HG03135 (cell line): ENCODE measurements around the gene EP300.
"Not testable (repeated sequence)": the region's sequence is repeated elsewhere in the genome, so short reads cannot be mapped to it uniquely, and the experiment has no call there.

Experiments used
- ATAC-seq: cut with Tn5 transposase; IDR thresholded peaks from one replicate; pipeline ENCODE4 v1.9.1; 2021; ENCODE audit warnings: mild to moderate bottlenecking, moderate library complexity; ENCODE audit not compliant: unreplicated experiment

EP300 gene

DNA sequence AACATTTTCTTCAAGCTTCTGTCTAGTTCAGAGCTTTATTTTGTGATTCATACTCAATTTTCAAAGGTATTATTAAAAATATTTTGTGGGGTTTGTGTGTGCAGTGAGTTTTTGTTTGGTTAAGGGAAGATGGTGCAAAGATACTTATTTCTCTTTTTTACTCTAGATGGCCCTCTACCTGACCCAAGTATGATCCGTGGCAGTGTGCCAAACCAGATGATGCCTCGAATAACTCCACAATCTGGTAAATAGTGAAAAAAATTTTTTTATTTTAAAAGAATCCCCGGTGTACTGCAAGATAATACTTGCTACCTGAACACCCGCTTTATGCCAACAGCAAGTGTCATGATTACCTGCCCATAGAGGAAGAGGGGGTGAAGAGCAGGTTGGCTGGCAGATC, 54.2 kb downstream of the EP300 start:
- no peak for ATAC-seq

DNA sequence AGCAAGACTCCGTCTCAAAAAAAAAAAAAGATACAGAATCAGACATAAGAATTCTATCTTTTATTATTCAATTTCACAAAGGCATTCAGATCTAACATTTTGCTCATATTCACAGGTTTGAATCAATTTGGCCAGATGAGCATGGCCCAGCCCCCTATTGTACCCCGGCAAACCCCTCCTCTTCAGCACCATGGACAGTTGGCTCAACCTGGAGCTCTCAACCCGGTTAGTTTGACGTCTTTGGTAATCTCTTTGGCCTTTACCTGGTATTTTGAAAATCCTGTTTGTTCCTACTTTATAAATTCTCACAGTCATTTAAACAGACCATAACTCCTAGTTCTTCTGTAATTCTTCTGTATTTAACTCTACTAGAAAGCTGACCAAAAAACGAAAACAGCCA, 55.3 kb downstream of the EP300 start:
- ATAC-seq: no peak

DNA sequence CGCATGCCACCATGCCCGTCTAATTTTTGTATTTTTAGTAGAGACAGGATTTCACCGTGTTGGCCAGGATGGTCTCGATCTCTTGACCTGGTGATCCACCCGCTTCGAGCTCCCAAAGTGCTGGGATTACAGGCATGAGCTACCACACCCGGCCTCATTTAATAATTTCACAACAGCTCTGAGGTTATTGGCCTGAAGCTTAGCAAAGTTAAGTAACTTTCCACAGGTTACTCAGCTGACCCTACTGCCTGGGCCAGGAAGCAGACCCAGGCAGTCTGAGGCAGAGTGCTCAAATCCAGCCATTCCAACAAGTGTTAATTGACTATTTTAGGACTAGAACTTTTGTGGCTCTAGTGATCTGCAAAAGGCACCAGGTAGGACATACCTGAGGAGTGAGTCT, 60.5 kb downstream of the EP300 start:
- ATAC-seq: no peak

DNA sequence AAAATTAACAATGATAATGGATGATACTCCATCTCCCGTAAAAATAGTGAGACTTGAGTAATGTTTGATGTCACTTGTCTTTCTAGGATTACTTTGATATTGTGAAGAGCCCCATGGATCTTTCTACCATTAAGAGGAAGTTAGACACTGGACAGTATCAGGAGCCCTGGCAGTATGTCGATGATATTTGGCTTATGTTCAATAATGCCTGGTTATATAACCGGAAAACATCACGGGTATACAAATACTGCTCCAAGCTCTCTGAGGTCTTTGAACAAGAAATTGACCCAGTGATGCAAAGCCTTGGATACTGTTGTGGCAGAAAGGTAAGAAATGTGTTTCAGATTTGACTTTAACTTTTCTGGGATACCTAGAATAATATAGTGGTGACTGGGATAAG, 64.7 kb downstream of the EP300 start:
- no peak for ATAC-seq

DNA sequence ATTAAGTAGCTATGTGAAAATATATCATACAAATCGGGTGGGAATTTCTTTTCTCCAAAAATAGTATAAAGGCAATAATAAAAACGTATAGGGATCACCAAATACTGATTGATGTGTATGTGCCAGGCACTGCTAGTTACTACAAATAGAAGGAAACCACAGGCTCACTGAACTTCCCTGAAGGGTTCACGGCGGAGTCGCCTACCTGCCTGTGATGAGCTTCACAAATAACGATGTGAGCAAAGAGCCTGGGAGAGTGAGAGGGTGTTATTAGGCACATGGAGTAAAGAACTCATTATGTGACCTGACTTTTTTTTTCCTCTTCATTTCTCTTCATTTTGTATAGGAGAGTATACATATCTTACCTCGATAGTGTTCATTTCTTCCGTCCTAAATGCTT, 76.8 kb downstream of the EP300 start:
- no peak for ATAC-seq

DNA sequence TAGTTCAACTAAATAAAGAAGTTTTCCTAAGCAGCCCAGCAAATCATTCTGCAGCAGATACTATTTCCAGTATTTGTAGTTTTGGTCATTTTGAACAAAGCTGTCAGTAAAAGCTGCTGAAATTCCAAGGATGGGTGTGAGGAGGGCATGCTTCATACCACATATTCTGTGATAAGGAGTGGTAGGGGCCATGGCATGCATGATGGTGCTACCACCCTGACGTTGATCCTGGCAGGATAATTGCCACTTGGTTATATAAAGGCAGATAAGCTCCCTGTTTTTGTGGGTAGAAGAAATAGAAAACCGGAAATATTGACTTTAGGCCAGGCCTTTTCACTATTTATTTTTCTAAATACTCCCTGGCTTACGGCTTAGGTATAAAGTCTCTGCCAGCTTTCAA, 79.6 kb downstream of the EP300 start:
- no peak for ATAC-seq

DNA sequence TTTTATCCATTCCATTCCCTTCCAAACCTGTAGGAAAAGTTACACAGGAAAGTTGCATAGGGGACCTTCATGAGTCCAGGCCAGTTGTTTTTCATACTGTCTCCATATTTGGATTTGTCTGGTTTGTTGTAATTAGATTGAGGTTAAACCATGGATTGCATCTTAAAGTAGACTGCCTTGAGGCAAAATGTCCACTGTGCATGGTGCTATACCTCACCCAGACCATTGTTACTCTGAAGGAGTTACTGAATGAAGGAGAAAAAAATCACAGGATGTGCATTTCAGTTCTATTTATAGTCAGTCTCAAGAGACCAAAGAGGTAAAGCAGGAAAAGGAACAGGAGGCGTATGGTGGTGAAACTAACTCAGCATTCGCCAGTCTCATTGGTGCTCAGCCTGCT, 83.2 kb downstream of the EP300 start:
- no peak for ATAC-seq

DNA sequence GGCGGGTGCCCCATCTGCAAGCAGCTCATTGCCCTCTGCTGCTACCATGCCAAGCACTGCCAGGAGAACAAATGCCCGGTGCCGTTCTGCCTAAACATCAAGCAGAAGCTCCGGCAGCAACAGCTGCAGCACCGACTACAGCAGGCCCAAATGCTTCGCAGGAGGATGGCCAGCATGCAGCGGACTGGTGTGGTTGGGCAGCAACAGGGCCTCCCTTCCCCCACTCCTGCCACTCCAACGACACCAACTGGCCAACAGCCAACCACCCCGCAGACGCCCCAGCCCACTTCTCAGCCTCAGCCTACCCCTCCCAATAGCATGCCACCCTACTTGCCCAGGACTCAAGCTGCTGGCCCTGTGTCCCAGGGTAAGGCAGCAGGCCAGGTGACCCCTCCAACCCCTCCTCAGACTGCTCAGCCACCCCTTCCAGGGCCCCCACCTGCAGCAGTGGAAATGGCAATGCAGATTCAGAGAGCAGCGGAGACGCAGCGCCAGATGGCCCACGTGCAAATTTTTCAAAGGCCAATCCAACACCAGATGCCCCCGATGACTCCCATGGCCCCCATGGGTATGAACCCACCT, 84.7 kb downstream of the EP300 start:
- ATAC-seq: no peak

DNA sequence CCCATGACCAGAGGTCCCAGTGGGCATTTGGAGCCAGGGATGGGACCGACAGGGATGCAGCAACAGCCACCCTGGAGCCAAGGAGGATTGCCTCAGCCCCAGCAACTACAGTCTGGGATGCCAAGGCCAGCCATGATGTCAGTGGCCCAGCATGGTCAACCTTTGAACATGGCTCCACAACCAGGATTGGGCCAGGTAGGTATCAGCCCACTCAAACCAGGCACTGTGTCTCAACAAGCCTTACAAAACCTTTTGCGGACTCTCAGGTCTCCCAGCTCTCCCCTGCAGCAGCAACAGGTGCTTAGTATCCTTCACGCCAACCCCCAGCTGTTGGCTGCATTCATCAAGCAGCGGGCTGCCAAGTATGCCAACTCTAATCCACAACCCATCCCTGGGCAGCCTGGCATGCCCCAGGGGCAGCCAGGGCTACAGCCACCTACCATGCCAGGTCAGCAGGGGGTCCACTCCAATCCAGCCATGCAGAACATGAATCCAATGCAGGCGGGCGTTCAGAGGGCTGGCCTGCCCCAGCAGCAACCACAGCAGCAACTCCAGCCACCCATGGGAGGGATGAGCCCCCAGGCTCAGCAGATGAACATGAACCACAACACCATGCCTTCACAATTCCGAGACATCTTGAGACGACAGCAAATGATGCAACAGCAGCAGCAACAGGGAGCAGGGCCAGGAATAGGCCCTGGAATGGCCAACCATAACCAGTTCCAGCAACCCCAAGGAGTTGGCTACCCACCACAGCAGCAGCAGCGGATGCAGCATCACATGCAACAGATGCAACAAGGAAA, 85.4 kb downstream of the EP300 start:
- no peak for ATAC-seq

DNA sequence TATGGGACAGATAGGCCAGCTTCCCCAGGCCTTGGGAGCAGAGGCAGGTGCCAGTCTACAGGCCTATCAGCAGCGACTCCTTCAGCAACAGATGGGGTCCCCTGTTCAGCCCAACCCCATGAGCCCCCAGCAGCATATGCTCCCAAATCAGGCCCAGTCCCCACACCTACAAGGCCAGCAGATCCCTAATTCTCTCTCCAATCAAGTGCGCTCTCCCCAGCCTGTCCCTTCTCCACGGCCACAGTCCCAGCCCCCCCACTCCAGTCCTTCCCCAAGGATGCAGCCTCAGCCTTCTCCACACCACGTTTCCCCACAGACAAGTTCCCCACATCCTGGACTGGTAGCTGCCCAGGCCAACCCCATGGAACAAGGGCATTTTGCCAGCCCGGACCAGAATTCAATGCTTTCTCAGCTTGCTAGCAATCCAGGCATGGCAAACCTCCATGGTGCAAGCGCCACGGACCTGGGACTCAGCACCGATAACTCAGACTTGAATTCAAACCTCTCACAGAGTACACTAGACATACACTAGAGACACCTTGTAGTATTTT, 86.1 kb downstream of the EP300 start:
- ATAC-seq: no peak

DNA sequence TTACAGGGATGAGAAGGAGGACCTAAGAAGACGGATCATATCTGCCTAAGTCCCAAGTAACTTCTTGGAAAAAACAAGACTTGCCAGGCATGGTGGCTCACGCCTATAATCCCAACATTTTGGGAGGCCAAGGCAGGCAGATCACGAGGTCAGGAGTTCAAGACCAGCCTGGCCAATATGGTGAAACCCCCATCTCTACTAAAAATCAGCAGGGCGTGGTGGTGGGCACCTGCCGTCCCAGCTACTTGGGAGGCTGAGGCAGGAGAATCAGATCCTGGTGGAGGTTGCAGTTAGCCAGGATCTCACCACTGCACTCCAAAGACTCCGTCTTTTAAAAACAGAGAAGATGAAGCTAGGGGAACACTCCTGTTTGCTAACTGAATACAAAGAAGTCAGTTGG, 88.0 kb downstream of the EP300 start:
- ATAC-seq: not testable (repeated sequence)

DNA sequence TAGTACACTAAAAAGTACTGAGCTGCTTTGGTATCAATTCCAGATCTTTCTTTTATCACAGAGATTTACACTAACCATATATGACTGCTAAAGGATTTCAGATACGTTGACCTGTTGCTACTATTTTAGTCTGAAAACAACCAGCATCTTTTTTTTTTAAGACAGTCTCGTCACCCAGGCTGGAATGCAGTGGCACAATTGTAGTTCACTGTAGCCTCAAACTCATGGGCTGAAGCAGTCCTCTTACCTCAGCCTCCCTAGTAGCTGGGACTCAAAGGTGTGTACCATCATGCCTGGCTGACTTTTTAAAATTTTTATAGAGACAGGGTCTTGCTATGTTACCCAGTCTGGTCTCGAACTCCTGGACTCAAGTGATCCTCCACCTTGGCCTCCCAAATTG, 88.5 kb downstream of the EP300 start:
- ATAC-seq: no peak

DNA sequence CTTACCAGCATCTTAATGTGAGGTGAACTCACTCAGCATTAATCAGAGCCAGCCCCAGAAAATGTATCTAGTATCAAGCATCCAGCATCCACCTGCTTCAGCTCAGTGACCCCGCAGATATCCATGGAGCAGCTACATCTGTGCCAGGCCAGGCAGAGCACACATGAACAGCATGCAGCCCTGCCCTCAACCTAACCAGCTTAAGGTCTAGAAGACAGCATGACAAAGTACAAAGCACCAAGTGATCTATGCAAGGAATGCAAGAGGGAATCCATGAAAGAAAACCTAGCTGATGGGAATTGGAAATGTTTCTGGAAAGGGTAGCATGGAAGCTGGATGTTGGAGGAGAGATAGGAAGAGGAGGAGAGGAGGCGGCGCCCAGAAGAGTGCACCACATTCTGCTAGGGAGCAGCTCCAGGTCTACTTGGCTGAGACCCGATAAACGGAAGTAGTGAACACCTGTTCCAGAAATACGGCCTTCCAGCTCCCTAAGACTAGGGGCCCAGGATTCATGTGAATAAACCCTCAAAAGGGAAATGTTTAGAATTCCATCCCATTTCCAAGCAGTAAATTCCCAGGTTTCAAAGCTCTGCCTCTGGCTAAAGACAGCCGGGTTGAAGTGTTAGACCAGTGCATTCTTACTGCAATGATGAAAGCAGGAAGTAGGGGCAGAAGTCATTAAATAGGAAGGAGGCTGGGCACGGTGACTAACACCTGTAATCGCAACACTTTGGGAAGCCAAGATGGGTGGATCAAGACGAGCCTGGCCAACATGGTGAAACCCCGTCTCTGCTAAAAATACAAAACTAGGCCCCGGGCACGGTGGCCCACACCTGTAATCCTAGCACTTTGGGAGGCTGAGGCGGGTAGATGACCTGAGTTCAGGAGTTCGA, 89.2 kb downstream of the EP300 start:
- ATAC-seq: no peak

DNA sequence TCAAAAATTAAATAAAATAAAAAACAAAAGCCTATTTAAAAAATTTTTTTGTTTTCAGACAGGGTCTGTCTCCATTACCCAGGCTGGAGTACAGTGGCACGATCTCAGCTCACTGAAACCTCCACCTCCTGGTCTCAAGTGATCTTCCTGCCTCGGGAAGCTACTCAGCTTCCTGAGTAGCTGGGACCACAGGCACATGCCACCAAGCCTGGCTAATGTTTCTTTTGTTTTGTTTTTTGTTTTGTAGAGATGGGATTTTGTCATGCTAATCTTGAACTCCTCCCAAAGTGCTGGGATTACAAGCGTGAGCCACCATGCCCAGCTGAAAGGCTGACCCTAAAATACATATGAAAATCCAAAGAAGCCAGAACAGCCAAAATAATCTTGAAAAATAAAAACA, 92.3 kb downstream of the EP300 start:
- ATAC-seq: no peak

DNA sequence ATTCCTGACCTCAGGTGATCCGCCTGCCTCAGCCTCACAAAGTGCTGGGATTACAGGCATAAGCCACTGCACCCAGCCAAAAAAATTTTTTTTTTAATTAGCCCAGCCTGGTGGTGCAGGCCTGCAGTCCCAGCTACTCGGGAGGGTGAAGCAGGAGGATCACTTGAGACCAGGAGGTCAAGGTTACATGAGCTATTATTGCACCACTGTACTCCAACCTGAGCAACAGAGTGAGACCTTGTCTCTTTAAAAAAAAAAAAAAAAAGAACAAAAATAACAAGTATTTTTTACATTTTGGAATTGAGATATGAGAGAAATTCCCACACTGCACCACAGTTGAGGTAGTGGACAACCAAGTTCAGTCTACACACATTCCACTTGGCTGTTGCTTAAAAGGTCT, 99.1 kb downstream of the EP300 start:
- no peak for ATAC-seq

DNA sequence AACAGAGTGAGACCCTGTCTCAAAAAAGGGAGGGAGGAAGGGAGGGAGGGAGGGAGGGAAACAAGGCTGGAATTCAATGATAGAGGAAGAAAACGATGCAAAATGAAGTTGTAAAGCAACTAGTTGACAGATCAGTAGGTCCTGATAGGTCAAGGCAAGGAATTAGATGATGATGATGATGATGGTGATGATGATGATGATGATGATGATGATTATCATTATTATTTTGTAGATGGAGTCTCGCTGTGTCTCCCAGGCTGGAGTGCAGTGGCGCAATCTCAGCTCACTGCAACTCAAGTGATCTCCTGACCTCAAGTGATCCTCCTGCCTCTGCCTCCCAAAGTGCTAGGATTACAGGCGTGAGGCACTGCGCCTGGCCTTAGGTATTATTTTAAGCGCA, 101.4 kb downstream of the EP300 start:
- no peak for ATAC-seq

DNA sequence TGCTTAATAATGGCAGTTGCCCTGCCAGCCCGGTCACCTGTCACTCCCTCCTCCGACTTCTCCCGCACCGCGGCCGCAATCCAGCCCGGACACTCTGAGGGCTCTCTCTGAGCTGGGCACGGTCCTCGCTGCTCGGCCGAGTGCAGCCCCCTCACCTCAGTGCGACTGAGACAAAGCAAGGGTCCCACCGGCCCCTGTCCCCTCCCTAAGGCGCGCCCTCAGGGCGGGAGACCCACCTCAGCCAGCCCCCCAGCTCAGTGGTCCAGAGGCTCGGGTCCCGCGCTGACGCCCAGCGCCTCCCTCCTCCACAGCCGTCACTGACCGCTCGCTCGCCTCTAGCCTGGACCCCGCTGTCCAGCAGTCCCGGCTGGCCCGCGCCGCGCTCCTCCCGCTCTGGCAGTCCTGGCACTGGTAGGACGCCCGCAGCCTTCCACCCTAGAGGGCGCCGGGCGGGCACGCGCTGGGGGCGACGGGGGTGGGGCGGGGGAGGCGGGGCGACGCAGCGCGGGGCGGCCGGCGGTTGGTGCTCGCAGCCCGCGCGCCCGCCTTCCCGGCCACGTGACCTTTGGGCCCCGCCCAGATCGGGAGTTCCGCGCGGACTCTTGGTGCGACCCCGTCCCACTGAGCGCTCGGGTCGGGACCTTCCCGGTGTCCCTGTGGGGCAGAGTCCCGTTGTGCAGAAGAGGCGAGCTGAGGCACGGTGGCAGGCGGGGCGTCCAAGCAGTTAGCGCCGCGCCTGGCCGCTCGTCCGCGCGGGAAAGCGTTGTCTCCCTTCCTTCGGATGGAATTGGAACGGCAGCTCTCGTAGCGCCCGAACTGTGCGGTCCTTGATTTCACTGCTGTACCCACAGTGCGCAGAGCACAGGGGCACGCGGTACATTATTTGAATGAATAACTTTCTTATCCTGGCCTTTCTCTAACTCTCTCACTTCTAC, 104.9 kb downstream of the EP300 start:
- no peak for ATAC-seq

DNA sequence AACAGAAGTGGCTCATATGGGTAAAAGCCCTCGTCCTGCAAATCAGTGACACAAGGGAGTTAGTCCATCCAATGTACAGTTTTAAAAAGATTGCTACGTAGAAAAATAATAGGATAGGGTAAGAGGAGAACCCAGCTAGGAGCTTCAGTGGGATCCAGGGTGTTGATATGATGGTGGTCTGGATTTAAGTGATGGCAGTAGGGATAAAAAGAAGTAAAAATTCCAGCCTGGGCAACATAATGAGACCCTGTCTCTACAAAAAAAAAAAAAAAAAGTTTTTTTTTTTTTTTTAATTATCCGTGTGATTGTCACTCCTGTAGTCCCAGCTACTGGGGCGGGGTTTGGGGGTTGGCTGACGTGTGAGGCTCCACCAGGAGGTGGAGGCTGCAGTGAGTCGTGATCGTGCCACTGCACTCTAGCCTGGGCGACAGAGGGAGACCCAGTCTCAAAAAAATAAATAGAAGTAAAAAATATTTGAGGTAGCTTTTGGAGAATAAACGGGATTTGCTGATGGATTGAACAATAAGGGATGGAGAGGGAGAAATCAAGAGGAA, 105.7 kb downstream of the EP300 start:
- no peak for ATAC-seq

DNA sequence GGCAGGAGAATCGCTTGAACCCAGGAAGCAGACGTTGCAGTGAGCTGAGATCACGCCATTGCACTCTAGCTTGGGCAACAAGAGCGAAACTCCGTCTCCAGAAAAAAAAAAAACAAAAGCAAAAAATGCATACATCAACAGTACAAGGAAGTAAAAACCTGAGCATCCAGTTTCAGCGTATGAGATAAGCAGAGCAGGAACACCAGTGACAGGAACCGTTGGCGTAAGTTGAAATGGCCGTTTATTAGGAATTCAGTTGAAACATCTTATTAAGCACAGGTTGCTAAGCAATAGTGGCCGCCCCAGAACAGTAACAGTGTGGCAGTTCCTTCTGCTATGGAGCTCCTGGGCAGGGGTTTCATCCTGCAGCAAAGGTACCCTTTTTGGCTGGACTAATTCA, 108.7 kb downstream of the EP300 start:
- ATAC-seq: no peak

DNA sequence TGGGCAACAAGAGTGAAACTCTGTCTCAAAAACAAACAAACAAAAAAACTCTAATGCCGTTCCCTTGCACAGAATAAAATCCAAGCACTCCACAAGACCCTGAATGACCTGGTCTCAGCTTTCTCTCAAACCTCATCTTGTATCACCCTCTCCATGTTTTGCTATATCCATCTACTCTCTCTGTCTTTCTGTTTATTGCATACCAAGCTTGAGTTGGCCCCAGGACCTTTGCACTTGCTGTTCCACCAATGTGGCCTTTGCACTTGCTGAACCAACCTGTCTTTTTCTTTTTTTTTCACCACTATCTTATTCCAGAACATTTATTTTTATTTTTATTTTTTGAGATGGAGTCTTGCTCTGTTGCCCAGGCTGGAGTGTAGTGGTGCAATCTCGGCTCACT, 110.7 kb downstream of the EP300 start:
- ATAC-seq: no peak
